Lower leg skin (tissue), 3 donors: ENCODE data around the gene KCNJ13.

ENCODE experiments used
- POLR2A ChIP-seq, 2 donors: fragments of 450-650 bp; IDR thresholded peaks; one replicate each; pipeline ENCODE4 v1.6.1; 2016 to 2017; ENCODE audit warnings: antibody characterized with exemption in 2 of 2, mild to moderate bottlenecking in 1 of 2, moderate library complexity in 1 of 2
- TF ChIP-seq, protein P1 (sequence below), 3 donors: fragments of 450-650 bp; IDR thresholded peaks; one replicate each; pipeline ENCODE4 v1.5.1; 2016; ENCODE audit warnings: antibody characterized with exemption in 3 of 3, mild to moderate bottlenecking in 3 of 3, moderate library complexity in 2 of 3

DNA sequence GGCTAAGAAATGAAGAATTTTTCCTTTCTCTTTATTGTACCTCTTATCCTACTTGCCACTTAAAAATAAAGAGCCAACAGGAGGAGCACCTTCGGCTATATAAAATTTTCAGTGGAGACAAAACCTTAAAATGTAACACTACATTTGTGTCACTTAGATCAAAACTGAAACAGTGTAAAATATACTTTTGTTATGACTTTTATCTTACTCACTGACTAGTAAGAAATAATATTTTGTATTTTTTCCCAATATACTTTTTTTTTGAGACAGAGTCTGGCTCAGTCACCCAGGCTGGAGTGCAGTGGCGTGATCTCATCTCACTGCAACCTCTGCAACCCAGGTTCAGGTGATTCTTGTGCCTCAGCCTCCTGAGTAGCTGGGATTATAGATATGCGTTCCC lies 28.3 kb downstream of the KCNJ13 start:
- TF ChIP-seq, protein P1, sequence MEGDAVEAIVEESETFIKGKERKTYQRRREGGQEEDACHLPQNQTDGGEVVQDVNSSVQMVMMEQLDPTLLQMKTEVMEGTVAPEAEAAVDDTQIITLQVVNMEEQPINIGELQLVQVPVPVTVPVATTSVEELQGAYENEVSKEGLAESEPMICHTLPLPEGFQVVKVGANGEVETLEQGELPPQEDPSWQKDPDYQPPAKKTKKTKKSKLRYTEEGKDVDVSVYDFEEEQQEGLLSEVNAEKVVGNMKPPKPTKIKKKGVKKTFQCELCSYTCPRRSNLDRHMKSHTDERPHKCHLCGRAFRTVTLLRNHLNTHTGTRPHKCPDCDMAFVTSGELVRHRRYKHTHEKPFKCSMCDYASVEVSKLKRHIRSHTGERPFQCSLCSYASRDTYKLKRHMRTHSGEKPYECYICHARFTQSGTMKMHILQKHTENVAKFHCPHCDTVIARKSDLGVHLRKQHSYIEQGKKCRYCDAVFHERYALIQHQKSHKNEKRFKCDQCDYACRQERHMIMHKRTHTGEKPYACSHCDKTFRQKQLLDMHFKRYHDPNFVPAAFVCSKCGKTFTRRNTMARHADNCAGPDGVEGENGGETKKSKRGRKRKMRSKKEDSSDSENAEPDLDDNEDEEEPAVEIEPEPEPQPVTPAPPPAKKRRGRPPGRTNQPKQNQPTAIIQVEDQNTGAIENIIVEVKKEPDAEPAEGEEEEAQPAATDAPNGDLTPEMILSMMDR (IDR thresholded peaks at IDR 0.05), result no peak
- TF ChIP-seq POLR2A (IDR thresholded peaks at IDR 0.05), result no peak
